OCI-LY3 (cell line): ENCODE measurements around the gene IMP3.

Experiments used
- EZH2phosphoT487 ChIP-seq: fragments of 200-600 bp; shearing (Covaris generic); IDR thresholded peaks from 2 replicates; pipeline ENCODE4 v1.6.1; 2018; ENCODE audit warnings: antibody characterized with exemption, mixed run types, low read depth
- TF ChIP-seq, protein P1 (sequence below): fragments of 200-600, 300-600 bp; sonication (generic); IDR thresholded peaks from 2 replicates; pipeline ENCODE4 v1.5.1; 2014; ENCODE audit warnings: antibody characterized with exemption, low read length, low read depth

DNA sequence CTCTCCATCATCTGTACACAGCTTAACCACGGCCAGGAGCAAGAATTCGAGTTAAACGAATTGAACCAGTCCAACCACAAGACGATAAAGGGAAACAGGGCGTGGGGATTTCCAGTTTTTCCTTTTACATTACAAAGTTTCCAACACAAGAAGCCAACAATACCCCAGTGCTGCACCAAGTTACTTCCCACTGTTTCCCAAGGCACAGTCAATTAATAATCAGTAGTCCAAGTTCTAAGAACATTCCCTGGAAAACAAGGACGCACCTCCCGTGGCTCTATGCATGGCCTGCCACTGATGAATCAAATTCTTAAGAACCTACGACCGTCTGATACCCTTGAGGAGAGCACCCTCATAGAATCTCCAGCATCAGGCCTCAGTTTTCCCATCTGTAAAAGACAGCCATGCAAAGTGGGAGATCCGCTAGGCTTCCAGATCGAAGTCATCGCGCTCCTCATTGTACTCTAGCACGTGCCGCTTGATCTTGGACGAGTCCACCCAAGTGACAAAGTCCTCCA, 774 bp downstream of the IMP3 start:
- TF ChIP-seq, protein P1, sequence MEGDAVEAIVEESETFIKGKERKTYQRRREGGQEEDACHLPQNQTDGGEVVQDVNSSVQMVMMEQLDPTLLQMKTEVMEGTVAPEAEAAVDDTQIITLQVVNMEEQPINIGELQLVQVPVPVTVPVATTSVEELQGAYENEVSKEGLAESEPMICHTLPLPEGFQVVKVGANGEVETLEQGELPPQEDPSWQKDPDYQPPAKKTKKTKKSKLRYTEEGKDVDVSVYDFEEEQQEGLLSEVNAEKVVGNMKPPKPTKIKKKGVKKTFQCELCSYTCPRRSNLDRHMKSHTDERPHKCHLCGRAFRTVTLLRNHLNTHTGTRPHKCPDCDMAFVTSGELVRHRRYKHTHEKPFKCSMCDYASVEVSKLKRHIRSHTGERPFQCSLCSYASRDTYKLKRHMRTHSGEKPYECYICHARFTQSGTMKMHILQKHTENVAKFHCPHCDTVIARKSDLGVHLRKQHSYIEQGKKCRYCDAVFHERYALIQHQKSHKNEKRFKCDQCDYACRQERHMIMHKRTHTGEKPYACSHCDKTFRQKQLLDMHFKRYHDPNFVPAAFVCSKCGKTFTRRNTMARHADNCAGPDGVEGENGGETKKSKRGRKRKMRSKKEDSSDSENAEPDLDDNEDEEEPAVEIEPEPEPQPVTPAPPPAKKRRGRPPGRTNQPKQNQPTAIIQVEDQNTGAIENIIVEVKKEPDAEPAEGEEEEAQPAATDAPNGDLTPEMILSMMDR, result no peak
- TF ChIP-seq EZH2phosphoT487, result no peak
